GM21515 (cell line): ENCODE measurements around the gene KCTD20.

Experiments
- ATAC-seq: cut with Tn5 transposase; IDR thresholded peaks from one replicate; pipeline ENCODE4 v1.9.1; 2021; ENCODE audit not compliant: unreplicated experiment

KCTD20 gene

DNA sequence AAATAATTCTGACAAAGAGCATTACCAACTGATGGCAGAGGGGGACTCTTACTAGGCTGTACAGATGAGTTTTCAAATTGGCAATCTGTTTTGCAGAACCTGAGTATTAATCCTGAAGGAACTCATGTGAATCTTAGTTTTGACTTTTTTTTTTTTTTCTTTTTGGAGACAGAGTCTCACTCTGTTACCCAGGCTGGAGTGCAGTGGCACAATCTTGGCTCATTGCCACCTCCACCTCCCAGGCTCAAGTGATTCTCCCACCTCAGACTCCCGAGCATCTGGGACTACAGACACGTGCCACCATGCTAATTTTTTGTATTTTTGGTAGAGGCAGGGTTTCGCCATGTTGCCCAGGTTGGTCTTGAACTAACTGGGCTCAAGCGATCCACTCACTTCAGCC lies 49.3 kb downstream of the KCTD20 start:
- ATAC-seq, result no peak

DNA sequence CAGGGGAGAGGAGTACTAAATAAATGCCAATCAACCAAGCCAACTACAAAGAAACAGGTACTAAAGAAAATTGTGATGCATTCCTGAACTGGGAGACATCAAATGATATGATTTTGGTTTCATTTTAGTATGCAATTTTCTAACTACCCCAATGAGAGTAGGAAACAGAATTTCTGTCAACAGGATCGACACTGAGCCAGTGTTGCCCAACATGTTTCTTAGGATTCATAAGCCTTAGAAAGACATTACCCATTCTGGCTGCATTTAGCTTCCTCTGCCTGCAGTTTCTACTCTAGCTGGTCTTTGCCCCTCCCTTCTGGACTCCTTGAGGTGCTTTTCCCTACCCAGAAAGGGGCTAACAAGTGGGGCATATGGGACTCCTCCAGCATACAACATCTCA lies 49.8 kb downstream of the KCTD20 start:
- no peak for ATAC-seq

DNA sequence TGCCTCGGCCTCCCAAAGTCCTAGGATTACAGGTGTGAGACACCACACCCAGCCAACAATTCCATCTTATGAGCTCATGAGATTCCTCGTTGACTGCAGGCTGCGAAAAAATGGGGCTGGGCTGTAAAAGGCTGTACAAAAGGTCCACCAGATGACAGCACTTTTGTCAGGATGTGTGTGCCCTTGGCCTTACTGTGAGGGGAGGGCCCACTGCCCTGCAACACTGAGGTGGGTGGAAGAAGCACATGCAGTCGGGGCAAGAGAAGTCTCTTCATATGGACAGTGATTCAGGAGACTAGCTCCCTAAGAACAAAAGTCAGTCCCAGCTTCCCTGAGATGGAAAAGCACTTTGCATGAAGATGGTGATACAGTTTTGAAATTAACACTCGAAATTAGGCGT lies 50.5 kb downstream of the KCTD20 start:
- ATAC-seq, result no peak

DNA sequence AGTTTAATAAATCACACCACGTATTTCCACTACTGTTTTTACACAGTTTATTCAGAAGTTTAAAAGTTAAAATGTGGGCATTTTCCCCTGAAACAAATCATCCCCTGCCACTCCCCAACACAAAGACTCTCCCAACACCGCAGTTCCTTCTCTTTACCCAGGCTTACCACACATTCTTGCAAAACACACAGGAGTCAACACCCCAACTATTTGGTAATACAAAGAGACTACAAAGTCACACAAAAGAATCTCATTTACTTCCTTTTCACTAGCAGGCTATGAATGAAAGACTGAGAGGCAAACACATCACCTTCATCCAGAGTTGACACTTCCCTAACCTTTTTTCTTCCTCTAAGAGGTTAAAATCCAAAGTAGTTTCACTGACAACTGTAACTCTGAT lies 51.1 kb downstream of the KCTD20 start:
- no peak for ATAC-seq

DNA sequence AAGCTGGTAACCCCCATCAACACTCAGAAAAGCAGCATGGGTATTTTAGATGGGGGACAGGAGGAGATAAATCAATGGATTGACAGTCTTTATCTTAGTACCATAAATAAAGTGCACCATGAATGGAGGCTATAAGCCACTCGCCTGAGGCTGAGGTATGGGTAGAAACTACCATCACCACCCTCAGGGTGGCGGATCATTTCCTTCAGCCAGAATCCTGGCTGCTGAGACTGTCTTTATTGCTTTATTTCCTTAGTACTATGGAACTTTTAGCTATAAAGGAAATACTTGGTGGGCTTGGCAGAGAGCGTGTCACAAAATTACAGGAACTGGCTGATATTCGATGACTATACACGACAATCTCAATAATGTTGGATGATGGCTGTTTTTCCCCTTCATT lies 52.3 kb downstream of the KCTD20 start:
- ATAC-seq, result no peak

DNA sequence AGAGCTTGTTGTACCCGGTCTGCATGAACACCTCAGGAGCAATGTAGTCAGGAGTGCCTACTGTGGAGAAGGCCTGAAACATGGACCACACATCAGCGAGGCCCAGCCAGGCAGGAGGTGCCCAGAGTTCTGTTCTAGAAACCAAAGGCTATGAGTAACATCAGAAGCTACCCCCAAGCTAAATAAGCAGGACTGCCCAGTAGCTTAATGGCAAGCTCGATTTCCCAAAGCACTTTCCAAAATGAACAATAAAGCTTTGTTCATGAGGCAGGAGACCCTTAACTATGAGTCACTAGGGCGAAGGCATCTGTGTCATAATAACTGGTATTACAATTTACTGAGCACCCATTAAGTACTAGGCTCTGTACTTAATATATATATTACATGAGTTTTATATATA lies 57.1 kb downstream of the KCTD20 start:
- no peak for ATAC-seq

DNA sequence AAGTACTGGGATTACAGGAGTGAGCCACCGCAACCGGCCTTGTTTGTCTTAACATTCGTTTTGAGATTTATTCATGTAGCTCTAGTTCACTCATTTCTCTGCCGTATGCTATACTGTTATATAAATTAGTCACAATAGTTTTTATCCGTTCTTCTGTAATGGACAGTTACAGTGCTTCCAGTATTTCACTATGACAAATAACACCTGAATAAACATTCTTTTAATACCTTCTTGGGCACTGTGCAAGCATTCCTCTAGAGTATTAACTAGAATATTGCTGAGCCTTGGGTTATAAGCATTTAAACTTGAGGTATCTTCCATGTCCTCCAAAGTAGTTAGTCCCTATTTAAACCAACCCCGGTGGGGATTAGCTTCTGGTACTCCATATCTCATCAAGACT lies 58.9 kb downstream of the KCTD20 start:
- ATAC-seq, result no peak

DNA sequence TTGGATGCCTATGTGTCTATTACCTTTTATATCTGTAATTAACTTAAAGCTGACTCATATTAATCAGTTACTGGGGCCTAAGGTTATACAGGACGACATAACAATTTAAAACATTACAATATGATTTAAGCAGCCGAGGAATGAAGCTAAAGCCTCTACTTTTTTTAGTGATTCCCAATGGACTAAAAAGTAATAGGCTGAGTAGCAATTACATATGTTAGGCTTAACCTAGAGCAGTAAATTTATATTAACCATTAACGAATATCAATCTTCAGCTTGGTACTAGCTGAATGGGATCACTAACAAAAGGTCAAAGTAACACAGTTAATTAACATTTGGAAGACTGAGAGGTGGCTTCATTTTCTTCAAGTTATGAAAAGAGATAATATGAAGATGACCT lies 61.4 kb downstream of the KCTD20 start:
- ATAC-seq, result no peak

DNA sequence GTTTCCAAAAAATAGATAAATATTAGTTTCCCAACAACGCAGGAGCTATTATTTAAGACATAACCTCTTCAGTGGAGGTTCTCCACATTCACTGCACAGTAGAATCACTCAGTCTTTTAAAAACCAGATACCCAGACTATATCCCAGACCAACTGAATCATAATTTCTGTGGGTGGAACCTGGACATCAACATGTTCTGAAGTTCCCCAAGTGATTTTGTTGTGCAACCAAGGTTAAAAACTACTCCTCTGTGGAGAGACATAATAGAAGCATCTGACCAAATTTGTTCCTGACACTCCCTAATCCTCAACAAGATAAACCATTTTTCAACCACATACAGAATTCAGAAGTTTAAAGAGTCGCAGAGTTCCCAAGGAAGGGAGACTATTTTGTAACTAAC lies 62.2 kb downstream of the KCTD20 start:
- ATAC-seq, result no peak

DNA sequence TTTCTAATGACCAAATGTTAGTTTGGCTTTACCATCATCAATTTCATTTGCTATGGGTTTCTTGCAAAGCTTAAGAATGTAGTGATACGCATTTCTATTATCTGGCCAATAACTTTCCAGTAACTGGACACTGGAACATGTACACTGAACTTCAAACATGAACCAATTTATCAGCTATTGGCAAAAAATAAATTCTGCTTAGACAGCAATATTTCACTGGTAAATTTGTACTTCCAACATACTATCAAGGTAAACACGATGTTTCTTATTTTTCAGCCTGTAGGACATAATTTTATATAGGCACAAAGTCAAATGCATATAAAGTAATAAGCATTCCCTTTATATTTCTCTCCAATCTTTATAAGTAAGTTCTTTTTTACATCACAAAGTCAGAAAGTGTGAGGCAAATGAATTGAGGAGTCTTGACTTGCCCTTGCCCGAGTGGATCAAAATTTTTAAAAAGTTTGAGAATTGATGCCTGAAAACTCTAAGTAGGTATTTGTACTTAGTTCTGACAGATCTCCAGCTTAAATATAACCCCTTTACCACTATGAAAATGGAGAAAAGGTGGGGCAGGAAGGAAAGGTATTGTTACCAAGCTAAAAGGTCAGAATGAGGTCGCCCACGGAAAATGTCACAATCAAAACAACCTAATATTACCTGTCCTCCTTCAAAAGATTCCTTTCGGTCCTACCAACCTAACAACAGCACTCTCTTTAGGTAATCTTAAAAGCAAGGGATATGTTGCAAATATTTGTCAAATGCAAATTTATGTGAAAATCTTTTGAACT lies 63.1 kb downstream of the KCTD20 start:
- no peak for ATAC-seq

DNA sequence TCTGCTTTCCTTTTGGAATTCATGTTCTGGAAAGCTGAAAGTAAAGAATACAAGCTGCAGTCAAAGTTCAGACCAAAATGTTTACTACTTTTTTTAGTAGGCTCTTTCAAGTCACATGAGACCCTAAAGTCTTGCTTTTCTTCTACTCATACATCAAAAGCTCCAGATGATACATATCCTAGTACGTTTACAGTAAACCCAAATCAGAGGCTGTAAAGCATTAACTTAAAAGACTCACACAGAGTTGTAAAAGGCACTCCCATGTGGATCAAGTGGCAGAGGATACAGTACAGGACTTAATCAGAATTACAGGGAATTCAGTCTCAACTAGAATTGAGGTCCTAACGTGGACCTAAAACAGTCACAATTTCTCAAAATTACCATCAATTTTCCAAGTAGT lies 63.8 kb downstream of the KCTD20 start:
- ATAC-seq, result no peak

DNA sequence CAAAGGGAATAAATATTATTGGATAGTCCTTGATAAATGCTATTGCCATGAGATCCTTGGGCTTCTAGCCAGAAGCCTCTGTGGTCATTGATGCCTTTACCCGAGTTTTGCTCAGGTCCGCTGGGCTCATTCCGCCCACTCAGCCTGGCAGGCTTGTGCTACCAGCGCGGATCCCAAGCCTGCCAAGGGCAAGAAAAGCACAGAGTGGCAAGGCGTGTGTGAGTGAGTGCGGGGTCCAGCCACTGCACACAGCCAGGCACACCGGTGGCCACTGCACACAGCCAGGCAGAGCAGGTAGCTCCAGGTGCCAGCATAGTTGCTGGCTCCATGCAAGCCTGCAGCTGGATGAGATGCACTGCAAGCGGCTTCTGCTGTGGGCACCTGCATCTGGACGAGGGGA lies 65.7 kb downstream of the KCTD20 start:
- ATAC-seq, result no peak

DNA sequence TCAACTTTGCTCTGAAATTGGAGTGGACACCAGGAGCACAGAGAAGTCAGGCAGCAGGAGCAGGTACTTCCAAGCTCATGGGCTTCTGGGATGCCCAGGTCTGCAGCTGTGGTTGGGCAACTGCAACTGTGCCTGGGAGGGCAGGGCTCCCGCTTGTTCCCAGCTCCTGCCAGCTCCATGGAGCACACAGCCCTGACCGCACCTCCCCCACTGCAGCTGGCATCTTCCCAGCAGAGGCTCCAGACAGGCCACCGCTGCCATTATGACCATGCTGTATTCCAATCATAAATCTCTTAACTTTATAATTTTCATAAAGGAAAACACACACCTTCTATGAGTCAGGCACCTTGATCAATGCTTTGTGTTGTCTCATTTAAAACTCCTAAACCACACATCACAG lies 67.6 kb downstream of the KCTD20 start:
- ATAC-seq, result no peak

DNA sequence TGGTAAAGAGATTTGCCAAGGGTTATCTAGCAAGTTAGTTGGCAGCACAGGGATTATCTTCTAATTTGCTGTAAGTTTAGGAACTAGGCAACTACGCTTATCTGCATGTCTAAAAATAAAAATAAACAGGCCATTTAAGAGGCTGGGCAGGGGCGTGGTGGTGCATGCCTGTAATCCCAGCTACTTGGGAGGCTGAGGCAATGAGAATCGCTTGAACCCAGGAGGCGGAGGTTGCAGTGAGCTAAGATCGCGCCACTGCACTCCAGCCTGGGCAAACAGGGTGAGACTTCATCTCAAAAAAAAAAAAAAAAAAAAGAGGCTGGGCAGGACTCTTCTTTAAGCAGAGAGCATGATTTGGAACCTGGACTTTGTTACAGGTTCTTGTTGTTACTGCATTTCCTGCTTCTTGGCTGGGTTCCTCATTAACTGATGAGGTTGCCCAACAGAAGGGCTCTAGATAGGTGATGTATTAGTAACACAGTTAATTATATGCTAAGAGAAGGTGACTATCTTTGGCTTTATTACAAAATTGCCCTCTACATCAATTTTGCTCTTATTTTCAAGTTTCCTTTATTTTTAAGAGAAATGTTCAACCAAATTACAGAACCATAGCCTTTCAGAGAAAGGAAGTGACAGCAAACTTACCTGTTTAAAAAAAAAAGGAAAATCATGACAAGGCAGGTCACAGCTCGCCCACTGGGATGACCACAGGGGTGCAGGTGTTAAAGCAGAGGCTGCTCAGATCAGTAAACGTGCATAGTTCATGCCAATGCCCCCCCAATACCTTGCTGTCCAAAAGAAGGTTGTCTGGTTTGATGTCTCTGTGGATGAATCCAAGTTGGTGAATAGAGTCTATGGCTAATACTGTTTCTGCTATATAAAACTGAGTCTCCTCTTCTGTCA lies 72.0 kb downstream of the KCTD20 start:
- no peak for ATAC-seq

DNA sequence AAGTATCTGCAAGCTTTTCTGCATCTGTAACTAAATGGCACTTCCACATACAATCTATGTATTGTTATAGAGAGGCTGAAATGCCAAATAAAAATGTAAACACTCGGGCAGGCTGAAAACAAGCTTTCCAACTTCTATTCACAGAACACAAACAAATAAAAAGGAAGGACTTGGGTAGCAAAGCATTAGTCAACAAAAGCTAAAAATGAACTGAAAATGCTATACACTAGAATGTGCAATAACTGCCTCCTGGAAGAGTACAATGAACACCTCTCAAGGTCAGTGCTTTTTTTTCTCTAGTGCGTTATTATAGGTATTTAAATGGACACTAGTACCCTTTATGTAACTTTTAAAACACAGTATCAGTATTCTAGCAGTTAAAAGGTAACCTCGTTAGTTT lies 73.0 kb downstream of the KCTD20 start:
- no peak for ATAC-seq

DNA sequence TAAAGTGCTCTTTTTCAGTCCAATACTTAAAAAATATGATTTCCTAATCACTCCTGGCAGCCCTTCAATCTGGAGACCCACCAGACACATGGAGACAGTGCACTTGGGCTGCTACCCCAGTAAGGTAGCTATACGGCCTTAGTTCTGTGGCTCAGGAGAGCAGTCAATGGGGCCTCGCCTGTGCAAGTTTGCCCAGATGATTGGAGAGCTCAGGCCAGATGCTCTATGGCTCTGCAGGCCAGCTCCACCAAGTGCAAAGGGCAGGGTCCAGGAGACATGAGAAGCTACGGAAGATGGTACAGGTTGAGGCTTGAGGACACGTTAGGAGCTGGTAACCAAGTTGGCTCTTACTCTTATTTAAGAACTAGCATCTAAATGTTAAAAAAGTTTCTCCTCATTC lies 73.8 kb downstream of the KCTD20 start:
- no peak for ATAC-seq

DNA sequence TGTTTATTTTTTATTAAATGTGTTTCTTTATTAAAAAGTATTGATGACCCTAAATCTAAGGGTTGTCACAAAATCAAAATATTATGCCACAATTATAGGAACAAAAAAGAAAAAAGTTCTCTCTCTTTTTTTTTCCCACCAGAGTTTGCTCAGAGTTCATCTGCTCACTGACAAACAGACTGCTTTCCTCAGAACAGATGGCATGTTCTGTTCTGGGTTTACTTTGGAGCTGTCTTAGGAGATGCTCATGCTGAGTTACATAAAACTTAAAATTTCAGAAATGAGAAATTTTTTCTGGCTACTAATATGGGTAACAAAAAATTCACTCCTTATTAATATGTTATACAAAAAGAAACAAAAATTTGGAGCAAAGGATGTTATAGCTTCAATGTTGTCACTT lies 74.2 kb downstream of the KCTD20 start:
- ATAC-seq, result no peak

DNA sequence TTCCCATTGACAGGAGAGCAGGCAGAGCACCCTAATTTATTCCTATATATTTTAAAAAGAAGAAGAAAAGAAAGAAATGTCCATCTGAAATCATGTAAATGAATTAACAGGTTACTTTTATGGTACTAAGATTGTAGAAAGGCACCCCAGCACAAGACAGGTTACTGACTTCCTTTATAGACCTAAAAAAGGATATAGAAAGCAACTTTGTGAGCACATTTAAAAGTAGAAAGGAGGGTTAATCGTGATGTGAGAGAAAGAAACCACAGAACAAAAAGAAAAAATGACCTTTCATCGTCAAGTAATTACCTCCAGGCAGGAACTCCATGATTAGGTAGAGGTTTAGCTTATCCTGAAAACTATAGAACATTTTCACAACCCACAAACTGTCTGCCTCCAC lies 74.6 kb downstream of the KCTD20 start:
- no peak for ATAC-seq

DNA sequence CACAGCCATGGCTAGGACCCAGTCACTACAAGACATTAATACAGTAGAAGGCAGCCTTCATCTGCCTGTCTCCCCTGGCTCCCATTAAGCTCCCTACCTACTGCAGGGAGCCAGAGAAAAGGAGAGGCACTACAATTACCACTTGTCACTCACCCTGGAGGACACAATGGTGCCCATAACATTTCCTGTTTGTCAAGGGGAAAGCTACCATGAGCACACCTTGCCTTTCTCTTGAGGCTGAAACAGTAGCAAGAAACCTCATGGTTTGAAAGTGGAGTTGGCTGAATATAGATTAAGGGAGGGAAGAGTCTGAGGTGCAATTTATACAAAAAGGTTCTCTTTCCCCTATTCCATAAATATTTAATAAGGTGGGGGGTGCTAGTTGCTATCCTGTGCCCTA lies 76.6 kb downstream of the KCTD20 start:
- ATAC-seq, result no peak

DNA sequence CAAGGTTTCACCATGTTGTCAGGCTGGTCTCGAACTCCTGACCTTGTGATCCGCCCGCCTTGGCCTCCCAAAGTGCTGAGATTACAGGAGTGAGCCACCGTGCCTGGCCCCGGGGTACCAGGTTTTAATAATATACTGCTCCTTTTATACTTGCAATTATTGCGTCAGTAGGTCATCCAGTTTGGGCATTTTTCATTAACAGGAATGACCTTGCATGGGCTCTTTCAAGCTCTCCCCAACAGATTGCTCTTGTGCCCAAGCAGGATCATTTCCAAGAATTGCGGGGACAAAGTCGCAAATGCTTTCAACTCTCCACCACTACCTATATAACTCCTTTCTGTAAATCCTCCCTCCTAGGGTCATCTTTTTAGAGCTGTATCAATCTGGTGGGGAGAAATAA lies 80.7 kb downstream of the KCTD20 start:
- no peak for ATAC-seq

DNA sequence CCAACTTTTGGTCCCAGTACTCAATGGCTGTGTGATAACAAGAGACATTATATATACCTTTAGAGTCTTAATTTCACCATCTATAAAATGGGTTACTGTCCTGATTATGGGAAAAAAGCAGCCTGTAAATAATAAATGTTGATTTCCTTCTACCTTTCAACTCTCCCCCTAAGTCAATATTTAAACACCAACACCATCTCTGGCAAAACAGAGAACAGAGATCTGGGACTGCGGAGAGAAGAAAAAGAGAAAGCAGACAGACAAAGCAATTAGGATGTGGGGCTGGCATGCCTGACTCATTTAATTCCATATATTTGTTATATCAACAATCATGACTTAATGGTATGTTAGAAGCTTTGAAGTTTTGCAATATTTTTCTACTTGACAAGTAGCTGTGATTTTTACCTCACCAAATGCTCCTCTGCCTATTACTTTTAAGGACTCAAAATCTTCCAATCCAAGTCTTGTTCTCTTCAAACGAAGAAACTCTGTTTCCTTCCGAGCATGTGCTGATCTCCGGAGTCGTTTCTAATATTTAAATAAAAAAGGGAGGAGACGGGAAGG lies 81.2 kb downstream of the KCTD20 start:
- no peak for ATAC-seq

DNA sequence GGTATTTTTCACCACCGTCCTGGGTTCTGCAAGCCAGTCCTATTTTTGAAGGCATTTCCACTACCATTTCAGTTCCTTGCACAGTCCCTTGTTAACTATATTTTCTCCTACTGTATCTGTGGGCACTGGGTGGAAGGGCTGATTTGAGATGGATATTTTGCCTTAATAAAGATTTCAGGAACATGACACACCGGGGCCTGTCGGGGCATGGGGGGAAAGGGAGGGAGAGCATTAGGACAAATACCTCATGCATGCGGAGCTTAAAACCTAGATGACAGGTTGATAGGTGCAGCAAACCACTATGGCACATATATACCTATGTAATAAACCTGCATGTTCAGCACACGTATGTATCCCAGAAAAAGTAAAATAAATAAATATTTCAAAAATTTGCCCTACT lies 82.1 kb downstream of the KCTD20 start:
- ATAC-seq, result no peak
